Gastroesophageal sphincter (tissue), 4 donors: ENCODE data around the gene DGKZ. TPM values are rescaled to one million over a fixed set of nuclear protein-coding genes. Genes with fewer than 3 reads are reported as not detected.

Experiments used
- ATAC-seq: fragments of 150-250 bp; one replicate; pipeline ENCODE4 v1.9.1; 2016; ENCODE audit warnings: mild to moderate bottlenecking, moderate library complexity
- H3K27ac ChIP-seq, 4 donors: fragments of 200-600 bp; sonication (generic) in 3 of 4; 1 replicate in 3 of 4; 2 replicates in 1 of 4; pipeline ENCODE4 v1.5.1; 2016 to 2019
- H3K27me3 ChIP-seq: fragments of 200-600 bp; sonication (generic); one replicate; pipeline ENCODE4 v1.5.1; 2019
- H3K36me3 ChIP-seq, 2 donors: fragments of 200-600 bp; sonication (generic); one replicate each; pipeline ENCODE4 v1.5.1; 2019; ENCODE audit warnings: control low read depth in 1 of 2
- H3K4me1 ChIP-seq, 3 donors: fragments of 200-600 bp; sonication (generic); 1 replicate in 2 of 3; 2 replicates in 1 of 3; pipeline ENCODE4 v1.5.1; 2016 to 2019; ENCODE audit warnings: control low read depth in 2 of 3
- H3K4me3 ChIP-seq, 2 donors: fragments of 200-600 bp; sonication (generic); one replicate each; pipeline ENCODE4 v1.5.1; 2019; ENCODE audit warnings: mild to moderate bottlenecking in 1 of 2, moderate library complexity in 1 of 2
- H3K9me3 ChIP-seq, 3 donors: fragments of 200-600 bp; sonication (generic); one replicate each; pipeline ENCODE4 v1.5.1; 2017 to 2019; ENCODE audit warnings: control low read depth in 2 of 3
- EP300 ChIP-seq: sonication (generic); formaldehyde crosslinking; IDR thresholded peaks from one replicate; pipeline ENCODE4 v1.6.1; 2017; ENCODE audit warnings: antibody characterized with exemption, mild to moderate bottlenecking
- POLR2A ChIP-seq, 2 donors: fragments of 450-650 bp; IDR thresholded peaks; one replicate each; pipeline ENCODE4 v1.6.1; 2017; ENCODE audit warnings: antibody characterized with exemption in 2 of 2, mild to moderate bottlenecking in 2 of 2, moderate library complexity in 1 of 2
- POLR2AphosphoS5 ChIP-seq: sonication (generic); formaldehyde crosslinking; IDR thresholded peaks from one replicate; pipeline ENCODE4 v1.6.1; 2017; ENCODE audit warnings: antibody characterized with exemption
- WGBS, 2 donors: methylation state at CpG; one replicate each; pipeline ENCODE4 v1.1.5; 2018; ENCODE audit warnings: low coverage in 1 of 2; 5-methylcytosine and 5-hydroxymethylcytosine counted together
- total RNA-seq, 4 donors: library from RNA; depleted of rRNA; stranded (reverse); fragments of >200 nt; gene quantifications; one replicate each; pipeline ENCODE4 v1.1.0, GENCODE V29; 2016
- TF ChIP-seq, protein P1 (sequence below), 4 experiments: fragments of 200-600 bp in 2 of 4; fragments of 450-650 bp in 2 of 4; sonication (generic) in 1 of 4; IDR thresholded peaks; one replicate each; pipeline ENCODE4 v1.5.1; 2017 to 2019; ENCODE audit warnings: antibody characterized with exemption in 4 of 4, mild to moderate bottlenecking in 2 of 4, moderate library complexity in 2 of 4

The DGKZ gene
- total RNA-seq, 4 donors from 2014 or later, result 39.2 to 78.8 (median 46.5) TPM

DNA sequence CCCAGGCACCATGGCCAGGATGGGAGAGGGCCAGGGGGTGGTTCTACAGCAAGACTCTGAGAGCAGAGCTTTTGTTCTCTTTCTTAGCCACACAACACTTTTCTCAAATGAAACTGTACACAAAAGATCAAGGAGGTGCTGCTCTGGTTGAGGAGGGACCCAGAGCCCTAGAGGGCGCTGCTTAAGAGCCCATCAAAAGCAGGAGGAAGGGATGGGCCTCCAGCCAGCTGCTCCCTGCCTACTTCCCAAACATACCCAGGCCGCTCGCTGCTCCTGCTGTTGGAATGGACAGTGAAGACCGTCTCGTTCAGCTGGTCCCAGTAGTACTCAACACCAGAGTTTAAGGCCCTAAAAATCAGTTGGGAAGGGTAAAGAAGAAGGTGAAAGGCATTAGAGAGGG is 62.8 kb downstream of the DGKZ start:
- no peak overlapping the region for H3K27ac ChIP-seq
- H3K4me1 ChIP-seq, result peaks cover 0 to 3% (median 0%) of the 10 kb centered on the region in 3 donors
- TF ChIP-seq POLR2AphosphoS5, result no peak
- no peak for TF ChIP-seq EP300
- TF ChIP-seq POLR2A (IDR thresholded peaks at IDR 0.05), result no peak
- TF ChIP-seq, protein P1, sequence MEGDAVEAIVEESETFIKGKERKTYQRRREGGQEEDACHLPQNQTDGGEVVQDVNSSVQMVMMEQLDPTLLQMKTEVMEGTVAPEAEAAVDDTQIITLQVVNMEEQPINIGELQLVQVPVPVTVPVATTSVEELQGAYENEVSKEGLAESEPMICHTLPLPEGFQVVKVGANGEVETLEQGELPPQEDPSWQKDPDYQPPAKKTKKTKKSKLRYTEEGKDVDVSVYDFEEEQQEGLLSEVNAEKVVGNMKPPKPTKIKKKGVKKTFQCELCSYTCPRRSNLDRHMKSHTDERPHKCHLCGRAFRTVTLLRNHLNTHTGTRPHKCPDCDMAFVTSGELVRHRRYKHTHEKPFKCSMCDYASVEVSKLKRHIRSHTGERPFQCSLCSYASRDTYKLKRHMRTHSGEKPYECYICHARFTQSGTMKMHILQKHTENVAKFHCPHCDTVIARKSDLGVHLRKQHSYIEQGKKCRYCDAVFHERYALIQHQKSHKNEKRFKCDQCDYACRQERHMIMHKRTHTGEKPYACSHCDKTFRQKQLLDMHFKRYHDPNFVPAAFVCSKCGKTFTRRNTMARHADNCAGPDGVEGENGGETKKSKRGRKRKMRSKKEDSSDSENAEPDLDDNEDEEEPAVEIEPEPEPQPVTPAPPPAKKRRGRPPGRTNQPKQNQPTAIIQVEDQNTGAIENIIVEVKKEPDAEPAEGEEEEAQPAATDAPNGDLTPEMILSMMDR (IDR thresholded peaks at IDR 0.05), result no peak
- H3K36me3 ChIP-seq, result peaks cover 0 to 98% of the 10 kb centered on the region in 2 donors
- no peaks in the 10 kb centered on the region for H3K27me3 ChIP-seq
- ATAC-seq, result no peak
- no peak overlapping the region for H3K4me3 ChIP-seq
- no peaks in the 10 kb centered on the region for H3K9me3 ChIP-seq
- WGBS, 2 donors, result 20 to 80% methylated on average over 1 to 2 of the region's 5 CpGs

DNA sequence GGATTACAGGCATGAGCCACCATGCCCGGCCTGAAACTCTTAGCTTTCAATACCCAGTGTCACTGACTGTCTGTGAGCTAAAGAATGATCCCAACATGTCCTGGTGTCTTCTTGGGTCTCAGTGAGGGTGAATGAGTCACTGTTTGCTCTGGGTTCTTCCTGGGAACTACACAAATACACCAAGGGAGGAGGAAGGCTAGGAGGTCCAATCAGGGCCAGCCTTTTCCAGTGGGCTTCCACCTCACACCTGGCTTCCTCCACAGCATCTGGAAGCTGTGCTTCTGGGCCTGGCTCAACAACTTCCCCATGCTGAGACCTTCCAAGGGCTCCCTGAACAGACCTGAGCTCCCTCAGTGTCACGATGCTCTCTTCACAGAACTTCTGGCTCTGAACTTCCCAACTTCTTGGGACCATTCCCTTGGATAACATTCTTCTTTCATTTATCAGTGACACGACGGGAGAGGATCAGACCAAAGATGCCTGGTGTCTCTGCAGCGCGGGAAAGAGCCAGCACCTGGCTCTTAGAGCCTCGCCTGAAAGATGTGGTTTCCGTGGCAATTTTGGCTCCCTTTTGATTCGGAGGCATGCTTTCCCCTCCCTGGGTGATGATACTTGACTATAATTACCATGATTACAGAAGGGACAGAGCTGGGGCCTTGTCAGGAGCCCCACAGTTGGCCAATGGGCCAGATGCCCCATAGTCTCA is 66.7 kb downstream of the DGKZ start:
- TF ChIP-seq POLR2AphosphoS5, result no peak
- TF ChIP-seq EP300, result no peak
- TF ChIP-seq POLR2A (IDR thresholded peaks at IDR 0.05), result no peak
- TF ChIP-seq, protein P1 (IDR thresholded peaks at IDR 0.05), result no peak
- no peak for ATAC-seq
- WGBS, 2 donors, result 90 to 100% methylated on average over 3 to 8 of the region's 9 CpGs
- Histone ChIP-seq H3K4me1 (no peaks in the 10 kb centered on the region), H3K4me3 (no peak overlapping the region), H3K9me3 (no peaks in the 10 kb centered on the region), H3K27me3 (no peaks in the 10 kb centered on the region), H3K36me3 (peaks cover 0 to 92% of the 10 kb centered on the region in 2 donors), H3K27ac (no peak overlapping the region)

DNA sequence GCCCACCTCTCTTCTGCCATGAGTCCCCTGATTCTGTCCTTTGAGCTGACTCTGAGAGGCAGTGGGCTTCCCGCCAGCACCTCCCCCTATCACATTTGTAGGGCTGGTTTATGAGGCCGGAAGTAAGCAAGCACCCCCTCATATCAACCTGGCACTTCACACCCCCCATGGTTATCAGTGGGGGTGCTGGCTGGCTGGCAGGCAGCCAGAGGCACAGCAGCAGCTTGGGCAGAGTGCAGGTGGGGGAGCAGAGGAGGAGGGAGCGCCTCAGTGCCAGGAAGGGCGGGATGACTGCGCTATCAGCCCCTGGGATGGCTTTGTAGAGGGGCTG is 67.2 kb downstream of the DGKZ start:
- no peak for ATAC-seq
- H3K4me1 ChIP-seq, result no peaks in the 10 kb centered on the region
- no peak overlapping the region for H3K27ac ChIP-seq
- TF ChIP-seq POLR2A (IDR thresholded peaks at IDR 0.05), result no peak
- TF ChIP-seq, protein P1 (IDR thresholded peaks at IDR 0.05), result no peak
- no peak for TF ChIP-seq EP300
- TF ChIP-seq POLR2AphosphoS5, result no peak
- H3K36me3 ChIP-seq, result peaks cover 0 to 87% of the 10 kb centered on the region in 2 donors
- no peaks in the 10 kb centered on the region for H3K9me3 ChIP-seq
- no peak overlapping the region for H3K4me3 ChIP-seq
- no peaks in the 10 kb centered on the region for H3K27me3 ChIP-seq
- 80% methylated on average over 1 of the region's 5 CpGs; no CpG with 5 or more reads in 1 of the 2 donors for WGBS, 2 donors

DNA sequence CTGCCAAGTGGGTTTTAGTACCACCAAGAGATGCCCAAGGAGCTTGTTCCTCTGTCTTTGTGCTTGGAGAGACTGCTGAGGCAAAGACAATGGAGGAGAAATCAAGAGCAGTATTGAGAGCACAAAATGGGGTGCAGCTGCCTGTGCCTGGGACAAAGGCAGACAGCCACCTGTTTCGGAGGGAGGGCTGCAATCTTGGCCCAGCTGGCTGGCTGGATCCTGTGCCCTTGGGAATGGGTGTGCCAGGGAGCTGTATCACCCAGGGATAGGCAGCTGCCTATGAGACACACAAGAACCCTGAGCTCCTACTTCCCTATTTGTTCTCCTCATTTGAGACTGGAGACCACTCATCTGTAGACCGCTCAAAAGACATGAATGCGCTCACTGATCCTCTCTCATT is 67.6 kb downstream of the DGKZ start:
- Histone ChIP-seq H3K9me3 (no peaks in the 10 kb centered on the region), H3K27ac (no peak overlapping the region), H3K27me3 (no peaks in the 10 kb centered on the region), H3K4me3 (no peak overlapping the region), H3K4me1 (no peaks in the 10 kb centered on the region), H3K36me3 (peaks cover 0 to 87% of the 10 kb centered on the region in 2 donors)
- 60 to 100% methylated on average over 2 to 3 of the region's 3 CpGs for WGBS, 2 donors
- no peak for TF ChIP-seq EP300
- no peak for TF ChIP-seq POLR2AphosphoS5
- TF ChIP-seq, protein P1 (IDR thresholded peaks at IDR 0.05), result no peak
- no peak for TF ChIP-seq POLR2A (IDR thresholded peaks at IDR 0.05)
- ATAC-seq, result no peak

DNA sequence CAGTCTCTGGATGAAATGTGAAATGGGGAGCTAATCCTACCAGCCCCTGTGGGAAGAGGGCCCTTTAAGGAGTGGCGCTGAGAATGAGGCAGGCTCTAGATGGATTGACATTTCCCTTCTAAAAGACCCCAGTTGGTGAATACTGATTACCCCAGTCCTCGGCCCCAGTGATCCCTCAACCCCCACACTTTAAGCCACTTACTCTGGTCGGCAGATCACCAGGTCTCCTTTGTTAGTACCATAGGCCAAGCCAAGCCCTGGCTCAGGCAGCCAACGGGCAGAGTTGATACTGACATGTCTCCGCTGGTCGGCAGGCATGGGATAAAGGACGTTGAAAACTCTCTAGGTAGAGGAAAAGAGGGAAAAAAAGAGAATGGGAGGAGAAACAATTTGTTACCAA is 70.4 kb downstream of the DGKZ start:
- WGBS, 2 donors, result 75 to 89% methylated on average over 4 to 5 of the region's 7 CpGs
- TF ChIP-seq EP300 (no peak), POLR2AphosphoS5 (no peak), POLR2A (IDR thresholded peaks at IDR 0.05) (no peak)
- TF ChIP-seq, protein P1 (IDR thresholded peaks at IDR 0.05), result no peak
- no peak for ATAC-seq
- H3K27ac ChIP-seq, result no peak overlapping the region
- no peaks in the 10 kb centered on the region for H3K4me1 ChIP-seq
- H3K4me3 ChIP-seq, result no peak overlapping the region
- H3K27me3 ChIP-seq, result no peaks in the 10 kb centered on the region
- peaks cover 0 to 89% of the 10 kb centered on the region in 2 donors for H3K36me3 ChIP-seq
- no peaks in the 10 kb centered on the region for H3K9me3 ChIP-seq
